DND-41 (cell line): Measurements from ENCODE around the gene STMND1.

Experiments
- EZH2 ChIP-seq: IDR thresholded peaks from 3 replicates; pipeline ENCODE4 v1.6.1; 2012; ENCODE audit warnings: borderline replicate concordance, low read depth, mild to moderate bottlenecking, moderate library complexity, low read length, inconsistent platforms; ENCODE audit not compliant: severe bottlenecking
- TF ChIP-seq, protein P1 (sequence below): IDR thresholded peaks from 2 replicates; pipeline ENCODE4 v1.5.1; 2012; ENCODE audit warnings: borderline replicate concordance, low read length, moderate library complexity, mild to moderate bottlenecking; ENCODE audit not compliant: poor library complexity, severe bottlenecking; ENCODE audit errors: extremely low read depth

DNA sequence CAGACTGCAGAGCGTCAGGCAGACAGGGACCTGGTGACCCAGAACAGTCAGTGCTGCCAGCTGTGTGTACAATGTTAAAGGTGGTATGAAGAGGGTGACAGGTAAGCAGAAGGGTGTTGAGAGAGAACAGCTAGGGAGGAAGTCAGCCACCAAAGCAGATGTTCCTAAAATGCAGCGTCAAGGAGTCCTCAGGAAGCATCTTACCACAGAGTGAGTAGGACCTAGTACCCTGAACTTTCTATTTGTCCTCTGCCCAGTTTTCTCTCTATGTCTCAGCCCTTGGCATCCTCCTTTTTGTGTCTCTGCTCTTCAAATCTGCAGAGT is 14.2 kb downstream of the STMND1 start:
- TF ChIP-seq, protein P1, sequence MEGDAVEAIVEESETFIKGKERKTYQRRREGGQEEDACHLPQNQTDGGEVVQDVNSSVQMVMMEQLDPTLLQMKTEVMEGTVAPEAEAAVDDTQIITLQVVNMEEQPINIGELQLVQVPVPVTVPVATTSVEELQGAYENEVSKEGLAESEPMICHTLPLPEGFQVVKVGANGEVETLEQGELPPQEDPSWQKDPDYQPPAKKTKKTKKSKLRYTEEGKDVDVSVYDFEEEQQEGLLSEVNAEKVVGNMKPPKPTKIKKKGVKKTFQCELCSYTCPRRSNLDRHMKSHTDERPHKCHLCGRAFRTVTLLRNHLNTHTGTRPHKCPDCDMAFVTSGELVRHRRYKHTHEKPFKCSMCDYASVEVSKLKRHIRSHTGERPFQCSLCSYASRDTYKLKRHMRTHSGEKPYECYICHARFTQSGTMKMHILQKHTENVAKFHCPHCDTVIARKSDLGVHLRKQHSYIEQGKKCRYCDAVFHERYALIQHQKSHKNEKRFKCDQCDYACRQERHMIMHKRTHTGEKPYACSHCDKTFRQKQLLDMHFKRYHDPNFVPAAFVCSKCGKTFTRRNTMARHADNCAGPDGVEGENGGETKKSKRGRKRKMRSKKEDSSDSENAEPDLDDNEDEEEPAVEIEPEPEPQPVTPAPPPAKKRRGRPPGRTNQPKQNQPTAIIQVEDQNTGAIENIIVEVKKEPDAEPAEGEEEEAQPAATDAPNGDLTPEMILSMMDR = no peak
- no peak for TF ChIP-seq EZH2
